Activated CD4-positive, alpha-beta T cell treated with anti-CD3 and anti-CD28 coated beads for 36 hours (primary cell): ENCODE measurements around the gene MPRIP. TPM values are rescaled to one million over a fixed set of nuclear protein-coding genes. Genes with fewer than 3 reads are reported as not detected.
A peak's percentile ranks its signal among the peaks of the same experiment; 100 is the strongest.

Experiments
- ATAC-seq: fragments of 200-7000 bp; cut with Tn5 transposase; one replicate; pipeline ENCODE4 v1.10.0; 2021; ENCODE audit warnings: mild to moderate bottlenecking, moderate library complexity
- CTCF ChIA-PET: fragments of 350-600 bp; sonication (Branson Sonifier 250); formaldehyde crosslinking; loops from one replicate; lab custom pipeline; 2021; ENCODE audit warnings: antibody characterized with exemption; lab: Charles Lee
- POLR2A ChIA-PET: fragments of 350-600 bp; sonication (Branson Sonifier 250); formaldehyde crosslinking; loops from one replicate; lab custom pipeline; 2021; ENCODE audit warnings: antibody characterized with exemption, inconsistent platforms; lab: Charles Lee
- DNase-seq: peaks from one replicate; pipeline ENCODE4 v3.0.0-alpha.2; 2020
- H3K27ac Mint-ChIP-seq: one replicate; pipeline ENCODE4 v1.8.0; 2021; ENCODE audit warnings: mixed read lengths
- H3K27me3 Mint-ChIP-seq: one replicate; pipeline ENCODE4 v1.8.0; 2021; ENCODE audit warnings: mixed read lengths
- H3K36me3 Mint-ChIP-seq: one replicate; pipeline ENCODE4 v1.8.0; 2021; ENCODE audit warnings: low read depth, mixed read lengths
- H3K4me1 Mint-ChIP-seq: one replicate; pipeline ENCODE4 v1.8.0; 2021; ENCODE audit warnings: mixed read lengths
- H3K4me3 Mint-ChIP-seq: one replicate; pipeline ENCODE4 v1.8.0; 2021; ENCODE audit warnings: mild to moderate bottlenecking, moderate library complexity, mixed read lengths
- H3K9me3 Mint-ChIP-seq: one replicate; pipeline ENCODE4 v1.8.0; 2021; ENCODE audit warnings: low read depth, mixed read lengths
- intact Hi-C, 2 experiments: fragments of 100-400 bp; cut with DNase I in 1 of 2; cut with micrococcal nuclease in 1 of 2; formaldehyde crosslinking; loops; one replicate each; pipeline versions ENCODE4 v1.14.2 to v1.15.1; 2022 to 2024; cut with DNase I, micrococcal nuclease
- total RNA-seq, 2 experiments: library from RNA; stranded (reverse); gene quantifications; one replicate each; pipeline ENCODE4 v1.2.3, GENCODE V29; 2021

Gene MPRIP
- total RNA-seq, 2 experiments from 2014 or later: 131 to 179 TPM

DNA sequence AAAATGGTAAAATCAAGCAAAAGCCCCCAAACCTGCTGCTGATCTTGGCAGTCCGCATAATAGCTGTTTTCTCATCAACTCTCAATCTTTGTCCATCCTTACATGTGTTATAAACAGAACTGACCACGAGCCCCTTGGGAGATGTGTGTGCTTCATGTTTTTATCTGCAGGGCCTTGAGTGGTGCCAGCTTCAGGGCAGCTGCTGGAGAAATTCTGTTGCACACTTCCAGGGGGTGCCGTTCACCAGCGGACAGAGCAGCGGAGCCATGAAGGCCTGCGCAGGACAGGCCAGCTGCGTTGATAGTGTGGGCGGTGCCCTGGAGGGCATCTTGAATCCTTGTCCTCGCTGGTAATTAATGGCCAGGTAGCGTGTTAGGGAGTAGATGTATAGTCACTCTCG lies 20.1 kb downstream of the MPRIP start:
- ATAC-seq (no peak), DNase-seq (no peak)
- intact Hi-C loops: no loop called here
- ChIA-PET CTCF (interaction anchor here (0.5 kb wide), 1 partner anchor 80 kb away, joined by 3 read pairs; no protein-coding TSS in a partner anchor), POLR2A (interaction anchor here (0.6 kb wide), 1 partner anchor 218 kb away, joined by 7 read pairs; no protein-coding TSS in a partner anchor)
- H3K27me3 Mint-ChIP-seq: no peaks in the 10 kb centered on the region
- peaks cover 44% of the 10 kb centered on the region for H3K4me1 Mint-ChIP-seq
- H3K9me3 Mint-ChIP-seq: no peaks in the 10 kb centered on the region
- no peaks in the 10 kb centered on the region for H3K36me3 Mint-ChIP-seq
- H3K27ac Mint-ChIP-seq: no peak overlapping the region
- no peak overlapping the region for H3K4me3 Mint-ChIP-seq

DNA sequence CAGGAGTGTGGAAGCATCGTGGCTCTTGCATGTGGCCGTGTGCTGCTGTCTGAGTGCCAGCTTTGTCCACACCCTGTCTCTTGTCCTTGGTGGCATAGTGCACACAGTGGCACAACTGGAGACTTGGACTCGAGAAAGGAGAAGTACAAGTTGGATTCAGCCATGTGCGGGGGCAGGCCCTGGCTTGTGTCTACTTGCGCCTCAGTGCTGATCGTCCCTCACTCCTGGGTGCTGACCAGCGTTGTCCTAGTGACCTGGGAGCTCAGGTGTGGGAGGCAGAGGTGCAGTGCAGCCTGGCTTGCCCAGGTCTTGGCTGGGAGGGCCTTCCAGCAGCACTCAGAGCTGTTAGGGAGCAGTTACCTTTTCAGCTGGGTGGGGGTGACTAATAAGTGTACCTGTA lies 20.6 kb downstream of the MPRIP start:
- ChIA-PET POLR2A (interaction anchor here (0.6 kb wide), 1 partner anchor 218 kb away, joined by 7 read pairs; no protein-coding TSS in a partner anchor), CTCF (interaction anchor here (0.5 kb wide), 1 partner anchor 80 kb away, joined by 3 read pairs; no protein-coding TSS in a partner anchor)
- intact Hi-C loops: no loop called here
- Mint-ChIP-seq H3K27me3 (no peaks in the 10 kb centered on the region), H3K36me3 (no peaks in the 10 kb centered on the region), H3K9me3 (no peaks in the 10 kb centered on the region), H3K27ac (peak overlapping the region; percentile 49), H3K4me1 (peaks cover 45% of the 10 kb centered on the region), H3K4me3 (no peak overlapping the region)
- DNase-seq (no peak), ATAC-seq (no peak)

DNA sequence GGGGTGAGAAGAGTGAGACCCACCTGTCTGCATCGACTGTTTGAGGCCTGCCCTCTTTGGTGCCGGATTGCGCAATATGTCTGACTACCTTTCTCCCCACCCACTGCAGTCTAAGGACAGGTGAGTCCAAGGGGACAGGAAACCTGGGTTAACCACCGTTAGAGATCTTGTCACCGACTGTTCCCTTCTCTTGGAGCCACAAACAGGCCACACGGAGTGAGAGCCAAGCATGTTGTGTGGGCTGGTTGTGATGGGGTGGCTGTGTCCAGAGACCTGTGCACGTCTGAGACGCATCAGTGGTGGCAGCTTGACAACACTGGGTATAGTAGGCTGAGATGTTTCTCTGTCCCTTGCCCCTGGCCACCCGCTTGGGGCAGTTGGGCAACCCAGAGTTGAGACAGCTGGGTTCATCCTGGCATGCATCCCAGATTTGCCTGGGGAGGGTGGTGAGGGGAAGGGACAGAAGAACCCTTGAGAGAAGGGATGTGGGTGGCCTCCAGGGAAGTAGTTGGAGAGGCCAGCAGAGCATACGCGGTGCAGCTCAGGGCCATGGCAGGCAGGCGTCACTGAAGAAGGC lies 21.4 kb downstream of the MPRIP start:
- no peaks in the 10 kb centered on the region for H3K9me3 Mint-ChIP-seq
- H3K36me3 Mint-ChIP-seq: no peaks in the 10 kb centered on the region
- peak overlapping the region; percentile 49 for H3K27ac Mint-ChIP-seq
- intact Hi-C loops: no loop called here
- no peak for DNase-seq
- CTCF ChIA-PET: no interaction called here
- H3K27me3 Mint-ChIP-seq: no peaks in the 10 kb centered on the region
- H3K4me3 Mint-ChIP-seq: no peak overlapping the region
- POLR2A ChIA-PET: interaction anchor here (0.6 kb wide), 1 partner anchor 195 kb away, joined by 3 read pairs; no protein-coding TSS in a partner anchor
- H3K4me1 Mint-ChIP-seq: peaks cover 46% of the 10 kb centered on the region
- ATAC-seq: no peak

DNA sequence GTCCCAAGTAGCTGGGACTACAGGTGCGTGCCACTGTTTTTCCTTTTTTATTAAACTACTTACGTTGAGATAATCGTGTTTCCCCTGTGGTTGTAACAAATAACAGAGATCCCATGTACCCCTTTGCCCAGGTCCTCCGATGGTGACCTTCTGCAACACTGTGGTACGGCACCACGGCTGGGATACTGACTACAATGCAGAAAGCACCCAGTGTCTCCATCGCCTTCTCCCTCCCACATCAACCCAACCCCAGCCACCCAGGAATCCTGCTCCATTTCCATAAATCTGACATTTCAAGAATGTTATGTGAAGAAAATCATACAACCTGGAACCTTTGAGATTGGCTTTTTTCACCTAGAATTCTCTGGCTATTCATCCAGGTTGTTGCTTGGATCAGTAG lies 22.1 kb downstream of the MPRIP start:
- CTCF ChIA-PET: no interaction called here
- no peak for ATAC-seq
- POLR2A ChIA-PET: no interaction called here
- H3K4me3 Mint-ChIP-seq: no peak overlapping the region
- peaks cover 46% of the 10 kb centered on the region for H3K4me1 Mint-ChIP-seq
- no peak for DNase-seq
- no peaks in the 10 kb centered on the region for H3K36me3 Mint-ChIP-seq
- intact Hi-C loops: no loop called here
- no peaks in the 10 kb centered on the region for H3K9me3 Mint-ChIP-seq
- H3K27me3 Mint-ChIP-seq: no peaks in the 10 kb centered on the region
- no peak overlapping the region for H3K27ac Mint-ChIP-seq

DNA sequence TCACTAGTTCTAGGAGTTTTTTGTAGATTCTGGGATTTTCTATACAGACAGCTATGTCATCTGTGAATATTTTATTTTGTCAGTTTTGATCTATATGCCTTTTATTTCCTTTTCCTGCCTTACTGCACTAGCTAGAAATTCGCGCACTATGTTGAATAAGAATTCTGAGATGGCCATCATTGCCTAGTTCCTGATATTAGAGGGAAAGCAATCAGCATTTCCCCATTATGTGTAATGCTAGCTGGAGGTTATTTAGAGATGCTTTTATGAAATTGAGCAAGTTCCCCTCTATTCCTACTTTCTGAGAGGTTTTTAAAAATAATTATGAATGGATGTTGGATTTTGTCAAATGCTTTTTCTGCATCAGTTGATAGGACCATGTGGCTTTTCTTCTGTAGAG lies 23.8 kb downstream of the MPRIP start:
- no peak for DNase-seq
- no peaks in the 10 kb centered on the region for H3K27me3 Mint-ChIP-seq
- no peak overlapping the region for H3K27ac Mint-ChIP-seq
- intact Hi-C loops: loop anchor here in 1 of 2 experiments (5.0 kb wide), 1 partner anchor 44 kb away; no protein-coding TSS in a partner anchor
- ChIA-PET POLR2A (interaction anchor here (0.6 kb wide), 1 partner anchor 11 kb away, joined by 3 read pairs; no protein-coding TSS in a partner anchor), CTCF (no interaction called here)
- ATAC-seq: no peak
- peaks cover 10% of the 10 kb centered on the region for H3K36me3 Mint-ChIP-seq
- H3K9me3 Mint-ChIP-seq: peaks cover 6% of the 10 kb centered on the region
- peaks cover 54% of the 10 kb centered on the region for H3K4me1 Mint-ChIP-seq
- no peak overlapping the region for H3K4me3 Mint-ChIP-seq

DNA sequence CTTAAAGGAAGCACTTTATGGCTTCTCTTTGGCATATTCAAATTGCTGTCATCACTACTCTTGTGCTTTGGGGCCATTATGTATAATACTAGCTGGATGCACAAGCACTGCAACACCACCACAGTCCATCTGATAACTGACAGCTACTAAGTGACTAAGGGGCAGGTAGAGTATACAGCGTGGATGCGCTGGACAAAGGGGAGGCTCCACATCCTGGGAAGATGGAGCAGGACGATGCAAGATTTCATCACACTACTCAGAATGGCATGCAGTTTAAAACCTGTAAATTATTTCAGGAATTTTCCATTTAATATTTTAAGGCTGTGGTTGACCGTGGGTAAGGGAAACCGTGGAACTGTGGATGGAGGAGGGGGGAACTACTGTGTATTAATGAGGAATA lies 25.0 kb downstream of the MPRIP start:
- no peaks in the 10 kb centered on the region for H3K27me3 Mint-ChIP-seq
- H3K9me3 Mint-ChIP-seq: peaks cover 6% of the 10 kb centered on the region
- H3K27ac Mint-ChIP-seq: peak overlapping the region; percentile 56
- no peak for ATAC-seq
- DNase-seq: no peak
- H3K36me3 Mint-ChIP-seq: peaks cover 12% of the 10 kb centered on the region
- H3K4me3 Mint-ChIP-seq: no peak overlapping the region
- ChIA-PET POLR2A (no interaction called here), CTCF (no interaction called here)
- H3K4me1 Mint-ChIP-seq: peaks cover 61% of the 10 kb centered on the region
- intact Hi-C loops: loop anchor here in 1 of 2 experiments (5.0 kb wide), 1 partner anchor 45 kb away; no protein-coding TSS in a partner anchor

DNA sequence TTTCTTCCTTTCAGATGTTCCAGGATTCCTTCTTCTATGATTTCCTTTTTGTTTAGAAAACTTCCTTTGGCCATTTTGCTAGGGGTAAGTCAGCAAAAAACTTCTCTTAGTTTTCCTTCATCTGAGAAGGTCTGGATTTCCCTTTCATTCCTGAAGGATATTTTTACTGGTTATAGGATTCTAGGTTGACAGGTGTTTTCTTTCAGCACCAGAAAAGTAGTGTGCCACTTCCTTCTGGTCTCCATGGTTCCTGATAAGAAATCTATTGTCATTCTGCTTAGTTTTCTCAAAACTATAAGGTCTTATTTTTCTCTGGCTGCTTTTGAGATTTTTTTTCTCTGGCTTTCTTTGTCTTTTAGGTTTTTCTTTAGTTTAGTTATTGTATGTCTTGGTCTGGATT lies 27.6 kb downstream of the MPRIP start:
- Mint-ChIP-seq H3K4me1 (peaks cover 62% of the 10 kb centered on the region), H3K4me3 (no peak overlapping the region), H3K36me3 (peaks cover 12% of the 10 kb centered on the region), H3K27me3 (no peaks in the 10 kb centered on the region), H3K9me3 (peaks cover 6% of the 10 kb centered on the region), H3K27ac (no peak overlapping the region)
- intact Hi-C loops: loop anchor here in 1 of 2 experiments (5.0 kb wide), 1 partner anchor 48 kb away; no protein-coding TSS in a partner anchor
- POLR2A ChIA-PET: no interaction called here
- CTCF ChIA-PET: no interaction called here
- DNase-seq (no peak), ATAC-seq (no peak)

DNA sequence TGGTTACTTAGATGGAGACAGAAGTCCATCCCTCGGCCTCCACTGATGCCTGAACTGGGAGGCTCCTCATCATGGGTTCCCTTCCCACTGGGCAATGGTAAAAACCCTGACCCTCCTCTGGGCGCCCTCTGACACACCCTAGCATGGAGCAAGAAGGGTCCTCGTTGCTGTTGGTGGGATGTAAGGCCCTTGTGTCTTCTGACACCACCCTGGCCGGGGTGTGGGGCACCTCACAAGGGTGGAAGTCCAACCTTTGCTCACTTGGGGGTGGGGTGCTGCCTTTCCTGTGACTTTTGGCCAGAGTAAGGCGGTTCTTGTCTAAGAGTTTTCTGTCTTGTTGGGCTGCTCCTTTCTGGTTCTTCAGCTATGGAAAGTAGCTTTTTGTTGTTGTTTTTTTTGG lies 28.7 kb downstream of the MPRIP start:
- intact Hi-C loops: no loop called here
- DNase-seq: no peak
- Mint-ChIP-seq H3K27me3 (no peaks in the 10 kb centered on the region), H3K9me3 (peaks cover 6% of the 10 kb centered on the region), H3K4me1 (peaks cover 62% of the 10 kb centered on the region), H3K27ac (no peak overlapping the region), H3K36me3 (peaks cover 14% of the 10 kb centered on the region), H3K4me3 (no peak overlapping the region)
- CTCF ChIA-PET: interaction anchor here (0.9 kb wide), 1 partner anchor 23 kb away, joined by 3 read pairs; no protein-coding TSS in a partner anchor
- POLR2A ChIA-PET: no interaction called here
- ATAC-seq: no peak

DNA sequence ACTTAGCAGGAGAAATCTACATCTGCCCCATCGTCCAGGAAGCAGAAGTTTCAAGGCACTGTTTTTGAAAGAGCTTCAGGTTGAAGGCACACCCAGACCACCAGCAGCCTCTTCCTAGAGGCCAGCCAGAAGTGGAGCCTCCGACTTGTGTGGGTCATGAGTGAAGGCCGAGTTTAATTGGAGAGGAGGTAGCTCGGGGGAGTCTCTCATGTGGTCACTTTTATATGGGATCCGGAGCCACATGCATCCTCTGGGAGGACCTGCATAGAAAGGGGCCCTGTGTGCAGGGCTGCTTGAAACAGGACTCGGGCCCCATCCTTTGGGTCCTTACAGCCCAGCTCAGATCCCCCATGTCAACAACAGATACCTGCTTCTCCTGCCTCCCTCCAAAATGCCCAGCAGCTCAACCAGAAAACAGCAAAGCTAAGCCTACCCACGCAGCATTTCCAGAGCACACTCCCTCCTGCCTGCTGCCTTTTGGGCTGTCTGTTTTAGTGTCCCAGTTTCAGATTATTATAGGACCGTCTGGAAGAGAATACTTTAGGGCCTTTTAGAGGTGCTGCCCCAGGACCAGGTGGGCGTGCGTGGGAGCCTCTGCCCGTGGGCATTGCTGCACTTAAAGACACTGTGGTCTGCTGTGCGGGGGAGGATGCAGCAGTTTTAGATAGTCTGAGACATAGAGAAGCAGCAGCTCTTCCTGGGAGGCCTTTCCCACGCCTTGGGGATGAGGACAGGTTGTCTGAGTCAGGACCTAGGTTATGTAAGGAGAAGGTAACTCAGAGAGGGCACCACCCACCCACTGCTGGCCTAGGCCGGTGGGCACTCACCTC lies 29.5 kb downstream of the MPRIP start:
- Mint-ChIP-seq H3K4me1 (peaks cover 63% of the 10 kb centered on the region), H3K27ac (no peak overlapping the region), H3K27me3 (no peaks in the 10 kb centered on the region), H3K9me3 (peaks cover 6% of the 10 kb centered on the region), H3K4me3 (no peak overlapping the region), H3K36me3 (peaks cover 18% of the 10 kb centered on the region)
- no peak for ATAC-seq
- POLR2A ChIA-PET: no interaction called here
- CTCF ChIA-PET: interaction anchor here (0.9 kb wide), 1 partner anchor 24 kb away, joined by 3 read pairs; no protein-coding TSS in a partner anchor
- intact Hi-C loops: no loop called here
- DNase-seq: no peak

DNA sequence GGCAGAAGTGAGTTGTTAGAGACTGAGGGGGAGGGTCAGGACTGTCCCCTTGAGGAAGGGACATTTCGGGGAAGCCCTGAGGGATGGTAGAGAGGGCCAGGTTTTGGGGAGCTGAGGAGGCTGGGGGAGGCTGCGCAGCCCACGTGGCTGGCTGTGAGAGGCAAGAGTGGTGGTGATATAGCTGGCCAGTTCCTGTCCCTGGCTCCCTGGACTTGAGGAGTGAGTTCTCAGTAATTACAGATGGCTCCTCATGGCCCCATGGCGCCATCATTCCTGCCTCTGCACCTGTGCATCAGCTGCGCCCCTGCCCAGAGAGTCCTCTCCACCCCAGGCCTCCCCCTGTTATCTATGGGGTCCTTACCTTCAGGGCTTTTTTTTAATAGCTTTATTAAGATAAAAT lies 30.3 kb downstream of the MPRIP start:
- Mint-ChIP-seq H3K4me1 (peaks cover 58% of the 10 kb centered on the region), H3K27ac (peak overlapping the region; percentile 5), H3K27me3 (no peaks in the 10 kb centered on the region), H3K4me3 (no peak overlapping the region), H3K9me3 (peaks cover 6% of the 10 kb centered on the region), H3K36me3 (peaks cover 22% of the 10 kb centered on the region)
- intact Hi-C loops: no loop called here
- ATAC-seq (no peak), DNase-seq (no peak)
- ChIA-PET CTCF (interaction anchor here (0.8 kb wide), 1 partner anchor 63 kb away, joined by 4 read pairs; no protein-coding TSS in a partner anchor), POLR2A (no interaction called here)

DNA sequence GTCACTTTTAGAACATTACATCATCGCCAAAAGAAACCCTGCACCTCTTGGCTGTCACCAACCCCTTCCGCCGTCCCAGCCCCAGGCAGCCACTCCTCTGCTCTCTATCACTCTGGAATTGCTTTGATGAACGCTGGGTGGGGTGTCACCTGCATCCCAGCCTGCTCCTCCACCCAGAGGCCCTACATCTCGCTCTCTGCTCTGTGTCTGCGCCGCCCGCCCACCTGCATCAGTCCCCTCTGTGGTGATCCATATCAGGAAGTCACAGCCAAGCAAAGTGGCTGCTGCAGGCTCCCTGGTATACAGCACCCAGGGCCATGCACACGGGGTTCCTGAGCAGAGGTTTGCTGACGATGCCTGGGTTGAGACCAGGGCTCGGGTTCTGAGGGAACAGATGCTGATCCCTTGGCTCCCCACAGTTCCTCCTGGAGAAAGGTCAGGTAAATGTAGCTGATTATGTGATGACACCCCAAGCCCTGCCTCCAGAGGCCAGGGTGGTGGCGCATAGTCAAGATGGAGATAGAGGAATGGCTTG lies 30.8 kb downstream of the MPRIP start:
- peaks cover 22% of the 10 kb centered on the region for H3K36me3 Mint-ChIP-seq
- POLR2A ChIA-PET: no interaction called here
- H3K9me3 Mint-ChIP-seq: peaks cover 6% of the 10 kb centered on the region
- H3K27ac Mint-ChIP-seq: peak overlapping the region; percentile 5
- peaks cover 56% of the 10 kb centered on the region for H3K4me1 Mint-ChIP-seq
- intact Hi-C loops: no loop called here
- CTCF ChIA-PET: interaction anchor here (0.8 to 1.1 kb wide), 2 partner anchors 63 to 81 kb away, joined by 3 to 4 read pairs; no protein-coding TSS in a partner anchor
- H3K27me3 Mint-ChIP-seq: no peaks in the 10 kb centered on the region
- no peak for DNase-seq
- H3K4me3 Mint-ChIP-seq: no peak overlapping the region
- ATAC-seq: peak; percentile 11
